ENCODE measurements around the gene SMLR1. TPM values are rescaled to one million over a fixed set of nuclear protein-coding genes. Genes with fewer than 3 reads are reported as not detected.
"Not testable (repeated sequence)": the region's sequence is repeated elsewhere in the genome, so short reads cannot be mapped to it uniquely, and the experiment has no call there.

The SMLR1 gene
- not detected for total RNA-seq
- long read RNA-seq, donor 1 = 0 reads
- long read RNA-seq, donor 2 = 0 reads

- intact Hi-C loops (cut with DNase I) = no loop called here
- no peak for DNase-seq (ENCODE audit: low spot score)
Observed at GRCh38 chr6:130827247-130828149, at the start of gene SMLR1. SMLR1 (plus strand) TSS chr6:130827406; CDS start chr6:130827414, 8 bp downstream.

DNA sequence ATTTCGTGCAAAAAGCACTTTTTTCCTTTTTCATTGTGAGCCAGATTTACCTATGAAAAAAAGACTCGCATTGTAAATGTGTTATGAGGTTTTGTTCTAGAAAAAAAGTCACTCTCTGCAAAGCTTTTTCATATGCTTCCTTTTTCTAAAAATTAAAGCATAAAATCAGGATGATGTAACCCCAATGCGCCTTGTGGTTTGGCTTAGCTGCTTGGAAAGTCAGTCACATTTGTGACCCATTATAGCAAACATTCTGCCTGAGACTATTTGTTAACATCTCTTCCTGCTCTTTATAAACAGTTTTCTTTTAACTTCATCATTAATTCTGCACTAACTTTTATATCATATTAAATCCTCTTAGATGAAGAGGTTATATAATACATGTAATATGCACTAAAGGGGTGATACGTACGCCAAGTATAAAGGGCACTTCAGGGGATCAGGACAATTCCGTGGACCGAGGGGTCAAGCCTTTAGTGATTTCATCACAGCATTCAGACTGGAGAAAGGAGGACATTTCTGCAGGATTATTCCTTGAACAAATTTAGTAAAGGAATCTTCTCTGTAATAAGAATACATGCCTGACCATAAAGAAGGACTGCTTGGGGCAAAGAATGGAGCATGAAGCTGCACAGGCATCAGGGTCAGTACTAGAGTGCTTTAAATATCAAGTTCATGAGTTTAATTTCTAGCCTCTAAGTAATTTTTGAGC lies 48.1 kb upstream of the SMLR1 start:
- intact Hi-C loops (cut with DNase I) = no loop called here
- DNase-seq (ENCODE audit: low spot score) = no peak

DNA sequence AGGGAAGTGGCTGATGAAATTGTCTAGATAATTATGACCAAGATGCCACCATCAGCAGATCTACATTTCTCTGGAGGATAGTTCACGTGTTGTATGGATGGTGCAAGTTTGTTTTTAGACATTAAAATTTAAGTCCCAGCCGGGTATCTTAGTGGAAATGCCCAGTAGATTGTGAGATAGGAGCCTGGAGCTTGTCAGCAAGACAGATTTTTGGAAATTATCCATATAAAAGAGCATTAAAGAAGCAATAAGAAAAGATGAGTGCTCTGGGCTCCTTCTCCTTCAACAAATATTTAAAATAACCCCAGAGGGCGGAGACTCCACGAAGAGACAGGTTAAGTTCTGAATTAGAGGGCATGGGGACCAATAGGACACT lies 47.6 kb upstream of the SMLR1 start:
- intact Hi-C loops (cut with DNase I) = no loop called here
- no peak for DNase-seq (ENCODE audit: low spot score)

- intact Hi-C loops (cut with DNase I) = no loop called here
- no peak for DNase-seq (ENCODE audit: low spot score)
Observed at GRCh38 chr6:130780122-130780521, 47.1 kb upstream of the SMLR1 start.

DNA sequence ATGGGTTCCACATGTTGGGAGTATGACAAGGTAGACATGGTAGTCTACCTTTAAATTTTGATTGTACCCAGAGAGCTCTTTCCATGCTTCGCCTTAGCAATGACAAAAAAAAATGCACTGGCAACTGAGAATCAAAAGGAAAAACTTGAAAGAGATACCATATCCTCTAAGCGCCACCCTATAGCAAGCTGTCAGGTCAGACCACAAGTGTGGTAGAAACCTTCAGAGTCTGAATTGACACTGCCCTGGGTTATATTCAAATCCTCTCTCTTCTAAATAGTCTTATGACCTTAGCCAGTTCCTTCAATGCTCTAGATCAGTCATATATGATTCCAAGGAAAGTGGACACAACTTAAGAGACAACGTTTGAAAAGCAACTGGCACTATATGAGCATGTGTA lies 45.6 kb upstream of the SMLR1 start:
- no peak for DNase-seq (ENCODE audit: low spot score)
- intact Hi-C loops (cut with DNase I) = no loop called here

DNA sequence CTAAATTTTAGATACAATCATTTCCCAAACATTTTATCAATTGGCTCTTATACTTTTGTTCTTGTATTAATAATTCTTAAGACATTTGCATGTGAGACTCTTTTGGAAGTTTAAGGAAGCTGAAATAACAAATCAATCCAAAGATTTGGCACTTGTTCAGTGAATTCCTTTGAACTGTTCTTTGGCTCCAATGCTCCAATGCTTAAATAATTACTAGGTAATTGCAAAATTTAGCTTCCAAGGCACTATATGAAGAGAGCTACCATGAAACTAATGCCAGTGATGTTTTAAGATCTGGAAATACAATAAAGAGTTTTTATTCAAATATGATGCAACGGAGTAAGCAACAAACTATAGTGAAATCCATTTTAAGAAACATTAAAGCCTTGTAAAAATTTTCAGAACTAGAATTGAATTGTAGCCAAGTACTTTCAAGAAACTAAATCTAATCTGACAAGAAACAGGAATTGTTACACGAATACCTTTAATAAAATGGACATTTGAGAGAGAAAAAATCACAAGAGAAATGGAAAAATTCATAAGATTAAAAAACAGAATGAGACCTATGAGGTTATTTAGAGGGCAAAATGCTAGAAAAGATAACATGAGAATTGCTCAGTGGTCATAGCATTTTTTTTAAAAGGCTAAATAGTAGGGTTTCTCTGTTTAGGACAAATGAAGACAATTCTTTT lies 43.6 kb upstream of the SMLR1 start:
- intact Hi-C loops (cut with DNase I) = no loop called here
- DNase-seq (ENCODE audit: low spot score) = no peak

DNA sequence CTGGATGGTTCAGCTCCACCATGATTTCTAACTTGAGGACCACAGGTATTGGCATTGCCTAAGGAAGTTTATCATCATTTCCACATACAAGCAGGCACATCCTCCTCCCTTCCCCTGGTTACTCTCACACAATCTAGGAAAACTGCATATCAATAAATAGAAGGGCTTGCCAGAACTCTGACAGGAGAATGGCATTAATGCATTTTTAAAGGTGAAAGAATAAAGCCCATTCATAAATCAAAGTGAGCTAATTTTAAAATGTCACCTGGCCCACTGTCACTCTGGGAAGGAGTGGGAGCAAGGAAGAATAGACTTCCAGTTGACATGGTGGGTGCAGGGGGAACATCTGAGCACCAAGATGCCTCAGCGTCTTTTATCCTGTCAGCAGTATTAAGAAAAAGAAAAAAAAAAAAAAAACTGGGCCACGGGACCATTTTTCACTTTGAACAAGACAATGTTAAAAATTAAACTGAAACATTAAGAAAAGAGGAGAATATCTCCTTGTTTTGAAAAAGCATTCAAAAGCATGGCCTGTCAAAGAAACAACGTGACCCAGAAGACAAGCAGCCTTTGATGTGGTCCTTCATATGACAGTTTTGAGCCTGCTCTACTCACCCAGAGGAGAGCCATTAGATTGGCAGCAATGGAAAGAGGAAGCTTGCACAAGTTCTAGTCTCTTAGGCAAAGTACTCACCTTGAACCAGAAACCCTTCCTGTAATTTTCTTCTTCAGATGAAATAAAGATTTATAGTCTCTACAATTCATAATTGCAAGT lies 39.3 kb upstream of the SMLR1 start:
- intact Hi-C loops (cut with DNase I) = no loop called here
- no peak for DNase-seq (ENCODE audit: low spot score)

DNA sequence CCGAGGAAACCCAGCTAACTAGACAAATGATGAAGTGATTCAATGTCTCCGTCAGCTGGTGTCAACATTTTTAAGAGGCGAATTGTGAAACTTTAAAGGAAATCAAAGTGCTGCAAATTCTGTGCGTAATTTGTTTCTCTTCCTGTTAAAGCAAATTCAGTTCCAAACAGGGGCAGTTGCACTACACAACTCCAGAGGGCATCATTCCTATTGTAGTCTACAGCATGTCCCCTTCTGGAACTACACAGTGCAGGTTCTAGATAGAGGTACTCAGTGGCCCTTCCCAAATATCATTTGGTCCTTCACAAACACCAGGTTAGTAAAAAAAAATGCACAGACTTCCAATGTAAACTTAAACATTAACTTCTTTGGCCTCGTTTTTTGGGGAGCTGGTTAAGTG lies 38.3 kb upstream of the SMLR1 start:
- intact Hi-C loops (cut with DNase I) = no loop called here
- DNase-seq (ENCODE audit: low spot score) = no peak

- intact Hi-C loops (cut with DNase I) = no loop called here
- DNase-seq (ENCODE audit: low spot score) = no peak
Observed at GRCh38 chr6:130794010-130794697, 33.1 kb upstream of the SMLR1 start.

DNA sequence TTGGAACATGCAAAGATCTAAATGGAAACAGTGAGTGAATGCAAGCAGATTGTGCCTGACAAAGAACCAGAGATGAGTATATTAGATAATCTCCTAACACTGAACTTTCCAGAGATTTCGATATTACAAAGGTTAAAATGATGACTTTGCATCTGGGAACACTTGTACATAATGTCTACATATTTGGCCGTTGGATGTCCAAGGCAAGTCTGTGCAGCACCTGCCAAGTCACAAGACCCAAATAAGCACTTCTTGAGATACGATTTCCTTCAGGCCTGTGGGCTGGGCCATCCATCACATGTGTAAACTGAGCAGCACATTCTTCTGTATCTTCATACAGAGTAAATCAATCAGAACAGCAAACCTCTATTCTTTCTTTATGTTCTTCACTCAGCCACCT lies 32.5 kb upstream of the SMLR1 start:
- DNase-seq (ENCODE audit: low spot score) = no peak
- intact Hi-C loops (cut with DNase I) = no loop called here

- intact Hi-C loops (cut with DNase I) = no loop called here
- no peak for DNase-seq (ENCODE audit: low spot score)
Observed at GRCh38 chr6:130796313-130796905, 30.8 kb upstream of the SMLR1 start.

DNA sequence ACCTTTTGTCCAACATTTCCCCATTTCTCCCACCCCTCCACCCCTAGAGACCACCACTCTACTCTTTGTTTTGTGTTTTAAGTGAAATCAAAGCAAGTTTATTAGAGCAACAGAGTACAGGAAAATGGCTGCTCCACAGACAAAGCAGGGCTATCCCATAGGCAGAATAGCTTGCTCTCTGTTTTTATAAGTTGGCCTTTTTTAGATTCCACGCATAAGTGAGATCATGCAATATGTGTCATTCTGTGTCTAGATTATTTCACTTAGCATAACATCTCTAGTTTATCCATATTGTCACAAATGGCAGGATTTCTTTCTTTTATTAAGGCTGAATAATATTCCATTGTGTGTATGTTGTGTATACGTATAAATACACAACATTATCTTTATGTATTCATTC lies 30.1 kb upstream of the SMLR1 start:
- DNase-seq (ENCODE audit: low spot score) = no peak

DNA sequence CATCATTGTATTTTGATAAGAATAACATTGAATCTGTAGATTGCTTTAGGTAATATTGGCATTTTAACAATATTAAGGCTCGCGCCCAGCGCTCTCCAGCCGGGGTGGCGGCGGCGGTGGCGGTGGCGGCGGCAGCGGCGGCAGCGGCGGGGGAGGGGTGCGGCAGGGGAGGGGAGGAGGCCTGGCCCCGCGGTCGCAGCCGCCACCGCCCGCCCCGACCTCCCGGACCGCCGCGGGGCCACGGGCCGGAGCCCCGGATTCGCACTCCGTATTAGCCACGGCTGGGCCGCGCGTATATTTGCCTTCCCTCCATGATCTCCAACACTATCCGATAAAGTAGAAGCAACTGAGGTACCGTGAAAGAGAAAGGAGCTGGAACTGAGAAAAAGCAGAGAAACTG lies 25.8 kb upstream of the SMLR1 start:
- intact Hi-C loops (cut with DNase I); DNase-seq (ENCODE audit: low spot score): not testable (repeated sequence)

More for the DNA sequence above, 30.1 kb upstream of the SMLR1 start:
- intact Hi-C loops (cut with DNase I) = no loop called here

DNA sequence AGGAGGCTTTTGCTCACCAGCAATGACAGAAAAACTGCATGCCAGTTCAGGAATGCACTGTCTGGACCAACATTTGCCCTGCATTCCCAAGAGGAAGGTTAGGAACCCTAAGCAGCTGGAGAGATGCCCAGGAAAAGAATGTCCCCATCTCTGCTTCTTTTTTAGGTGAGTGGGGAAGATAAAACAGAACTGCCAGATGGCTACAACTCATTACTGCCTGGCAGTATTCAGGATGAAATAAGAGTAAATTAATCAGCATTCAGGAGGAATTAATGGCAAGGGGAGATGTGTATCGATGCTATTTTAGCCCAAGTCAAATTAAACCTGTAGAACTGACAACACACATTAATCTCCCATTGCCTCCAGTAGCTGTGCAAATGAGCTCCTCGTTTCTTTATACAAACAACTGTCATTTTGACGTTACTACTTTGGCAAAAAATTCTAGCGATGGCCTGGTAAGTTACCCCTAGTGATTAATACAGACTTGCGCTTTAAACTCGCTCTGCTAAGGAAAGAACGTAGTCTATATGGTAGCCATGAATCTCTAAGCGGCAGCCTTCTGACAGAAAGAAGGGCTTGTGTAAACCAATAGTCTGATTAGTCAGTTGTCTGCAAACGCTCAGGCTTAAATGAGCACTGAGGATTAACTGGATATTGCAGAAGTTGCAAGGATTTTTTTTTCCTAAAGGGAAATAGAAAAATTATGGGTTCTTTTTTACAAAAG lies 16.7 kb upstream of the SMLR1 start:
- intact Hi-C loops (cut with DNase I) = no loop called here
- no peak for DNase-seq (ENCODE audit: low spot score)

DNA sequence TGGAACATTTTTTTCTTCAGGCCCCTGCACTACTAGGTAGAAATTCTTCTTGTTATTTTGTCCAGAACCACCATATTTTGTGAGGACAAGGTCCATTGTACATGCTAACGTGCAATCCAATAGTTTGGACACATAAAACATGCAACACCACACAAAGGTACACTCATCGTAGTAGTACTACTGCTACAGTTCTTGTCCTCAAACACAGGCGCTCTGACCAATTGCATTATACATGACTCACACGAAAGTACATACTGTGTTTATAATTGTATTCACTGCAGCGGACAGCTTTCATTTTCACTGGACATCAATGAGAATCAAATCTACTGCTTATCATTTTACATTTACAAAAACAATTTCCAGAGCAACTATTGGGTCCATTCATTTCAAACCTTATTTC lies 15.3 kb upstream of the SMLR1 start:
- intact Hi-C loops (cut with DNase I) = no loop called here
- DNase-seq (ENCODE audit: low spot score) = no peak

DNA sequence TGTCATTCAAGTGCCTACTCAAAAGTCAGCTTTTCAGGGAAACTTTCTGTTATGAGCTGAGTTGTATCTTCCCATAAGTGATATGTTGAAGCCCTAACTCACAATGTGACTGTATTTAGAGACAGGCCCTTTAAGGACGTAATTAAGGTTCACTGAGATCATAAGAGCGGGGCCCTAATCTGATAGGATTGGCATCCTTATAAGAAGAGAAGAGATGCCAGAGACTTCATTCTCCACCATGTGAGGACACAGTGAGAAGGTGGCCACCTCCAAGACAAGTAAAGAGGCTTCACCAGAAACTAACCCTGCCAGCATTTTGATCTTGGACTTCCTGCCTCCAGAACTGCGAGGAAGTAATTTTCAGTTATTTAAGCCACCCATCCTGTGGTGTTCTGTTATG lies 12.7 kb upstream of the SMLR1 start:
- intact Hi-C loops (cut with DNase I) = no loop called here
- no peak for DNase-seq (ENCODE audit: low spot score)

DNA sequence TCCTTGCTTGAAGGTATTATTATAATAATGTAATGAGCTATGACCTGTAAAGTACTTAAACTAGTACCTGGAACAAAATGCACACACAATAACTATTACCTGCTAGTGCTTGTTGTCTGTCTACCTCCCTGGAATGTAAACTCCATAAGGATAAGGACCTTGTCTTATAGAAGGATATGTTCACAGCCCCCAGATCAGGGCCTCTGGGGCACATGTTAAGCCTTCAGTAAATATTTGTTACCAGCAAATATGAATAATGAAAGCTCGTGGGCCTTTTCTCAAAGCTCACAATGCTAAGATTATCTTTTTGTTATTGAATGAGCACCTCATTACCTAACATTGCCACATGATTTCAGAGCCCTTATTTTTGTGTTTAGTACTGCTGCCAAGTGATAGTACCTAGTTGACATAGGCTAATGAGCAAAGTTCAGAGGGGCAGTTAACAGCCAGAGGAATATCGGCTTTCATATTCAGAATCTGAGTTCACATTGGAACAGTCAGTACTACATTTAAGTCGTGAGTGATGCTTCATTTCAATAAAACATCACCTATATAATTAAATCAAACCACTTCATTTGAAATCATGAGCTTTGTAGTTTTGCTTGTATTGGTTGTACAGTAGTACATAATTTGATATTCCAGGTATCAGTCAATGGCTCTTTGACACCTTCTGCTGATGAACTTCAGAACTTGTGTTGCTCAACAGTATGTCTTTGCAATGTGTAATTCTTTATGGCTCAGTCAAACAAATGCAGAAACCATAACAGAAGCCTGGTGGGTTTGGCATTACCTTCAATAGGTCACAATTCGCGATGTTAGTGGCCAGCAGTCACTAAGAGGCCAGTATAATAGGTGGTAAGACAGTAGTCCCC lies 11.8 kb upstream of the SMLR1 start:
- intact Hi-C loops (cut with DNase I) = no loop called here

More for the DNA sequence above, 11.8 kb upstream of the SMLR1 start:
- no peak for DNase-seq (ENCODE audit: low spot score)

All from posterior vena cava (tissue), 2 donors.